ENCODE data around the gene NDFIP2. TPM values are rescaled to one million over a fixed set of nuclear protein-coding genes. Genes with fewer than 3 reads are reported as not detected.

NDFIP2 gene
- total RNA-seq, 1 experiment from 2014 or later: 81.6 TPM

- no peak overlapping the region for H3K27ac Mint-ChIP-seq (ENCODE audit: low read depth, unreplicated experiment)
- POLR2A ChIA-PET: no interaction called here
These were observed 18.1 kb upstream of the NDFIP2 start for GRCh38 chr13:79462895-79463294.

GRCh38 chr13:79463604-79464003 is 17.4 kb upstream of the NDFIP2 start:
- no peak for TF ChIP-seq CTCF (IDR thresholded peaks at IDR 0.05; ENCODE audit: unreplicated experiment)
- Mint-ChIP-seq H3K27me3 (ENCODE audit: insufficient read depth, unreplicated experiment) (no peaks in the 10 kb centered on the region), H3K36me3 (ENCODE audit: insufficient read depth, unreplicated experiment) (no peaks in the 10 kb centered on the region), H3K9me3 (ENCODE audit: unreplicated experiment) (no peaks in the 10 kb centered on the region), H3K4me1 (ENCODE audit: insufficient read depth, unreplicated experiment) (no peaks in the 10 kb centered on the region), H3K4me3 (ENCODE audit: unreplicated experiment) (no peak overlapping the region), H3K27ac (ENCODE audit: low read depth, unreplicated experiment) (no peak overlapping the region)
- ChIA-PET CTCF (interaction anchor here (0.7 to 1.9 kb wide), 2 partner anchors 14 to 39 kb away, joined by 3 to 8 read pairs; no protein-coding TSS in a partner anchor), POLR2A (interaction anchor here (0.7 kb wide), 1 partner anchor 17 kb away, joined by 3 read pairs; the partner anchor contains the start of gene NDFIP2)
- intact Hi-C loops (cut with micrococcal nuclease): no loop called here
- no TSS peak for BruUV-seq (replicated peaks)
- no peak for DNase-seq (ENCODE audit: unreplicated experiment)

More at GRCh38 chr13:79462895-79463294, 18.1 kb upstream of the NDFIP2 start:
- H3K36me3 Mint-ChIP-seq (ENCODE audit: insufficient read depth, unreplicated experiment): no peaks in the 10 kb centered on the region
- H3K9me3 Mint-ChIP-seq (ENCODE audit: unreplicated experiment): no peaks in the 10 kb centered on the region
- CTCF ChIA-PET: no interaction called here
- no peak for DNase-seq (ENCODE audit: unreplicated experiment)
- H3K4me1 Mint-ChIP-seq (ENCODE audit: insufficient read depth, unreplicated experiment): no peaks in the 10 kb centered on the region
- no TSS peak for BruUV-seq (replicated peaks)
- H3K4me3 Mint-ChIP-seq (ENCODE audit: unreplicated experiment): no peak overlapping the region
- intact Hi-C loops (cut with micrococcal nuclease): no loop called here
- H3K27me3 Mint-ChIP-seq (ENCODE audit: insufficient read depth, unreplicated experiment): no peaks in the 10 kb centered on the region
- no peak for TF ChIP-seq CTCF (IDR thresholded peaks at IDR 0.05; ENCODE audit: unreplicated experiment)

GRCh38 chr13:79466872-79467271 is 14.1 kb upstream of the NDFIP2 start:
- intact Hi-C loops (cut with micrococcal nuclease): no loop called here
- no peak for DNase-seq (ENCODE audit: unreplicated experiment)
- ChIA-PET CTCF (interaction anchor here (0.6 to 2.7 kb wide), 2 partner anchors 10 to 39 kb away, joined by 3 to 7 read pairs; no protein-coding TSS in a partner anchor), POLR2A (no interaction called here)
- no TSS peak for BruUV-seq (replicated peaks)
- H3K27me3 Mint-ChIP-seq (ENCODE audit: insufficient read depth, unreplicated experiment): no peaks in the 10 kb centered on the region
- H3K9me3 Mint-ChIP-seq (ENCODE audit: unreplicated experiment): no peaks in the 10 kb centered on the region
- H3K4me1 Mint-ChIP-seq (ENCODE audit: insufficient read depth, unreplicated experiment): no peaks in the 10 kb centered on the region
- no peaks in the 10 kb centered on the region for H3K36me3 Mint-ChIP-seq (ENCODE audit: insufficient read depth, unreplicated experiment)
- H3K27ac Mint-ChIP-seq (ENCODE audit: low read depth, unreplicated experiment): no peak overlapping the region
- H3K4me3 Mint-ChIP-seq (ENCODE audit: unreplicated experiment): no peak overlapping the region
- TF ChIP-seq CTCF (IDR thresholded peaks at IDR 0.05; ENCODE audit: unreplicated experiment): no peak

- DNase-seq (ENCODE audit: unreplicated experiment): no peak
- no peaks in the 10 kb centered on the region for H3K9me3 Mint-ChIP-seq (ENCODE audit: unreplicated experiment)
- ChIA-PET CTCF (interaction anchor here (1.7 kb wide), 1 partner anchor 10 kb away, joined by 7 read pairs; no protein-coding TSS in a partner anchor), POLR2A (interaction anchor here (0.6 kb wide), 1 partner anchor 33 kb away, joined by 3 read pairs; no protein-coding TSS in a partner anchor)
- BruUV-seq (replicated peaks): no TSS peak
- H3K4me1 Mint-ChIP-seq (ENCODE audit: insufficient read depth, unreplicated experiment): no peaks in the 10 kb centered on the region
- TF ChIP-seq CTCF (IDR thresholded peaks at IDR 0.05; ENCODE audit: unreplicated experiment): no peak
- no peaks in the 10 kb centered on the region for H3K27me3 Mint-ChIP-seq (ENCODE audit: insufficient read depth, unreplicated experiment)
- intact Hi-C loops (cut with micrococcal nuclease): no loop called here
- no peak overlapping the region for H3K27ac Mint-ChIP-seq (ENCODE audit: low read depth, unreplicated experiment)
- H3K36me3 Mint-ChIP-seq (ENCODE audit: insufficient read depth, unreplicated experiment): no peaks in the 10 kb centered on the region
- no peak overlapping the region for H3K4me3 Mint-ChIP-seq (ENCODE audit: unreplicated experiment)
These were observed 12.6 kb upstream of the NDFIP2 start for GRCh38 chr13:79468402-79468801.
